GM13976 (cell line): ENCODE results near the gene KLRF2.

Source experiments
- DNase-seq: peaks from one replicate; pipeline ENCODE4 v3.0.0; 2012; ENCODE audit warnings: low spot score
- in situ Hi-C: fragments of 300-500 bp; cut with MboI; formaldehyde crosslinking; loops from one replicate; pipeline ENCODE4 v1.12.0; 2022; ENCODE audit warnings: low sequenced_read_pairs, mixed read lengths, inconsistent platforms; ENCODE audit not compliant: unreplicated experiment
- TF ChIP-seq, protein P1 (sequence below): IDR thresholded peaks from 2 replicates; pipeline ENCODE4 v1.5.1; 2012; ENCODE audit warnings: borderline replicate concordance, mild to moderate bottlenecking; ENCODE audit not compliant: insufficient read depth; ENCODE audit errors: extremely low read depth, missing control alignments, control extremely low read depth

KLRF2 gene

DNA sequence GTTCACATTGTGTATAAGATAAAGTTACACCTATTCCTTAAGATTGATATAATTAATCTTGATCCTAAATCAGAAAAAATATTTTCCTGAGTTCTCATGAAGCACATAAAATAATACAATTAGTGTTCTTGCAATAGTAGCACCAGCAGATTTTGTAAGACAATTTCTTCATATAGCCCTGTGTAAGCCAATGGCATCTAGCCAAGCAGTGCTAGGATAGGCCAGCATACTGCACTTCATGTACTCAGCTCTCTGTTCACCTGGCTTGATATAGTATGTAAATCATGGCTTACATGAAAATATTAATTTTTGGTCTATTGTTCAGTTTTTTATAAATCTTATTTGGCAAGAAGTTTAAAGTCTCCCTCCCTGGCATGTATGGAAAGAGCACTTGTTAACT lies 1.9 kb downstream of the KLRF2 start:
- in situ Hi-C loops: no loop called here
- DNase-seq: no peak
- TF ChIP-seq, protein P1, sequence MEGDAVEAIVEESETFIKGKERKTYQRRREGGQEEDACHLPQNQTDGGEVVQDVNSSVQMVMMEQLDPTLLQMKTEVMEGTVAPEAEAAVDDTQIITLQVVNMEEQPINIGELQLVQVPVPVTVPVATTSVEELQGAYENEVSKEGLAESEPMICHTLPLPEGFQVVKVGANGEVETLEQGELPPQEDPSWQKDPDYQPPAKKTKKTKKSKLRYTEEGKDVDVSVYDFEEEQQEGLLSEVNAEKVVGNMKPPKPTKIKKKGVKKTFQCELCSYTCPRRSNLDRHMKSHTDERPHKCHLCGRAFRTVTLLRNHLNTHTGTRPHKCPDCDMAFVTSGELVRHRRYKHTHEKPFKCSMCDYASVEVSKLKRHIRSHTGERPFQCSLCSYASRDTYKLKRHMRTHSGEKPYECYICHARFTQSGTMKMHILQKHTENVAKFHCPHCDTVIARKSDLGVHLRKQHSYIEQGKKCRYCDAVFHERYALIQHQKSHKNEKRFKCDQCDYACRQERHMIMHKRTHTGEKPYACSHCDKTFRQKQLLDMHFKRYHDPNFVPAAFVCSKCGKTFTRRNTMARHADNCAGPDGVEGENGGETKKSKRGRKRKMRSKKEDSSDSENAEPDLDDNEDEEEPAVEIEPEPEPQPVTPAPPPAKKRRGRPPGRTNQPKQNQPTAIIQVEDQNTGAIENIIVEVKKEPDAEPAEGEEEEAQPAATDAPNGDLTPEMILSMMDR: no peak

GRCh38 chr12:9888665-9889273 lies 7.5 kb downstream of the KLRF2 start:
- DNase-seq: no peak
- TF ChIP-seq, protein P1: no peak
- in situ Hi-C loops: no loop called here

DNA sequence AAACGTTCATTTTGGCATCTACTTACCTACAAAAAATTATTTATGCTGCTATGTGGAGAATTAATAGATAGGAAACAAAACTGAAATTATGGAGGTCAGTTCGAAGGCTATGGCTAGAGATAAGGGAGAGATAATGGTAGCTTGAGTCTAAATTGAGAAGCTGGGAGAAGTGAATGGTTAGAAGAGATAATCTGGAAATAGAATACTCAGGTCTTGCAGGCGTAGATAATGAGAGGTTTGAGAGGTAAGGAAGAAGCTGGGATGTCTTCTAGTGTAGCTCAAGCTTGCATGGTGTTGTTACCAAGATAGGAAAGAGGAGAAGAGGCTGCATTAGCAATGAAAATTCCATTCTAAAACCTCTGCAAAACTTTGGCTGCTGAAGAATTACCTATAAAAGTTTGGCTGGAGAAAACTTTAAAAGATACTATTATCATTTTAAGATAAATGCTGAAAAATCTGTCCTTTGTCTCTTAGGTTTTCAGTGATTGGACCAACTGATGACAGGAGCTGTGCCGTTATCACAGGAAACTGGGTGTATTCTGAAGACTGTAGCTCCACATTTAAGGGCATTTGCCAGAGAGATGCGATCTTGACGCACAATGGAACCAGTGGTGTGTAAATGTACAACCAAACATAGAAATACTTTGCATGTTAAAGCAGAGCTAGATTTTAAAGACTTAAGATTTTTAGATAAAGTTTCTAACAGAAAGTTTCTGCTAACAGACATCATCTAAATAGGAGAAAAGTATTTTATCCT lies 14.1 kb downstream of the KLRF2 start:
- DNase-seq: no peak
- TF ChIP-seq, protein P1: no peak
- in situ Hi-C loops: no loop called here

DNA sequence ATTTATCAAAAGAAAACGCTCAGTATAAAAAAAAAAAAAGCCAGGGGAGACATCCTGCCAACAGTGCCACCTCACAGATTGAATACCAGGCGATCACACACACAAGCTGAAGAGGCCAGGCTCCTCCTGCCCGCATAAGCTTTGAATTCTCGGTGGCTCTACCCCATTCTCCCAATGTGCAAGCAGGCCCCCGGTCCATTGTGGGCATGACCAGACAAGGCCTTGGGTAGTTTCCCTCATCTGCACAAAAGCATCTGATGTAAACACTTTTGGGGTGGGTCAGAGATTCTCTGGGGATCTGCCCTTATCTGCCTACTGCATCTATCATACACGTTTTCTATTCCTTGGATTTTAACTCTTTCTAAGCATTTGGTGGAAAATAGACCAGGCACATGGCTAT lies 16.2 kb downstream of the KLRF2 start:
- TF ChIP-seq, protein P1: no peak

GRCh38 chr12:9899209-9899608 lies 17.9 kb downstream of the KLRF2 start:
- in situ Hi-C loops: no loop called here
- DNase-seq: no peak
- TF ChIP-seq, protein P1: no peak

More for the DNA sequence above, 16.2 kb downstream of the KLRF2 start:
- no peak for DNase-seq
- in situ Hi-C loops: no loop called here

- TF ChIP-seq, protein P1: no peak
- DNase-seq: no peak
- in situ Hi-C loops: no loop called here
These were observed 19.6 kb downstream of the KLRF2 start for GRCh38 chr12:9900930-9901329.
